H1 (cell line): ENCODE data around the gene CPD. TPM values are rescaled to one million over a fixed set of nuclear protein-coding genes. Genes with fewer than 3 reads are reported as not detected.
"Not testable (repeated sequence)": the region's sequence is repeated elsewhere in the genome, so short reads cannot be mapped to it uniquely, and the experiment has no call there.

Source experiments
- CTCF ChIA-PET: fragments of 300-600 bp; sonication (Branson Sonifier 250); formaldehyde crosslinking; loops from one replicate; lab custom pipeline; 2021; ENCODE audit not compliant: partially characterized antibody; lab: Charles Lee
- POLR2A ChIA-PET: fragments of 300-600 bp; sonication (Branson Sonifier 250); formaldehyde crosslinking; loops from one replicate; lab custom pipeline; 2021; ENCODE audit warnings: inconsistent platforms; ENCODE audit not compliant: partially characterized antibody; lab: Charles Lee
- DNase-seq, 2 experiments: peaks; one replicate each; pipeline versions ENCODE4 v3.0.0 to v3.0.0-alpha.2; 2010 to 2022; ENCODE audit warnings: low spot score in 2 of 2, low read depth in 1 of 2, mixed read lengths in 1 of 2
- FAIRE-seq: peaks from 2 replicates; lab custom pipeline; 2011; peaks lifted over from hg19 to GRCh38; lab: Jason Lieb, UNC
- H2AFZ ChIP-seq: 2 replicates; pipeline ENCODE4 v1.8.1; 2012; ENCODE audit warnings: low read length, inconsistent platforms
- H2AK5ac ChIP-seq: 2 replicates; pipeline ENCODE4 v1.6.1; 2013; ENCODE audit warnings: low read depth, low read length
- H2BK120ac ChIP-seq: replicated peaks from 2 replicates; pipeline ENCODE3; 2013; ENCODE audit warnings: low read depth, low read length, inconsistent platforms
- H2BK12ac ChIP-seq: 2 replicates; pipeline ENCODE4 v1.6.1; 2013; ENCODE audit warnings: low read depth, low read length
- H2BK15ac ChIP-seq: 2 replicates; pipeline ENCODE4 v1.6.1; 2013; ENCODE audit warnings: low read length
- H2BK20ac ChIP-seq: 2 replicates; pipeline ENCODE4 v1.6.1; 2013; ENCODE audit warnings: low read length
- H2BK5ac ChIP-seq: 2 replicates; pipeline ENCODE4 v1.6.1; 2013; ENCODE audit warnings: low read depth, low read length
- H3K14ac ChIP-seq: 2 replicates; pipeline ENCODE4 v1.6.1; 2013; ENCODE audit warnings: inconsistent platforms; ENCODE audit not compliant: insufficient read length
- H3K18ac ChIP-seq: 2 replicates; pipeline ENCODE4 v1.6.1; 2013; ENCODE audit warnings: low read length; ENCODE audit errors: extremely low read depth
- H3K23ac ChIP-seq: 2 replicates; pipeline ENCODE4 v1.6.1; 2013; ENCODE audit warnings: inconsistent platforms; ENCODE audit not compliant: insufficient read length
- H3K23me2 ChIP-seq: 2 replicates; pipeline ENCODE4 v1.6.1; 2013; ENCODE audit warnings: low read depth, low read length
- H3K27ac ChIP-seq: 2 replicates; pipeline ENCODE4 v1.6.1; 2011; ENCODE audit warnings: low read depth, low read length, inconsistent platforms
- H3K27me3 ChIP-seq, 4 experiments: replicated peaks in 1 of 4; 1 replicate in 1 of 4; 2 replicates in 3 of 4; pipeline versions ENCODE4 v1.6.1 to v1.8.1; 2011 to 2013; ENCODE audit warnings: low read length in 3 of 4, mild to moderate bottlenecking in 3 of 4, inconsistent platforms in 2 of 4, mixed read lengths in 2 of 4, moderate library complexity in 1 of 4; ENCODE audit not compliant: control insufficient read depth in 3 of 4, insufficient read depth in 3 of 4; ENCODE audit errors: extremely low read depth in 1 of 4
- H3K36me3 ChIP-seq, 4 experiments: 2 replicates each; pipeline versions ENCODE4 v1.6.1 to v1.8.1; 2011 to 2013; ENCODE audit warnings: mild to moderate bottlenecking in 4 of 4, low read length in 3 of 4, moderate library complexity in 2 of 4, control low read depth in 1 of 4, inconsistent platforms in 1 of 4; ENCODE audit not compliant: insufficient read depth in 4 of 4, control insufficient read depth in 2 of 4
- H3K4ac ChIP-seq: replicated peaks from 2 replicates; pipeline ENCODE3; 2013; ENCODE audit warnings: low read length, low read depth, mixed read lengths, inconsistent platforms; ENCODE audit not compliant: insufficient read length
- H3K4me1 ChIP-seq, 4 experiments: replicated peaks in 1 of 4; 1 replicate in 1 of 4; 2 replicates in 3 of 4; pipeline versions ENCODE4 v1.6.1 to v1.8.1; 2011 to 2013; ENCODE audit warnings: low read length in 3 of 4, inconsistent platforms in 2 of 4, mixed read lengths in 1 of 4; ENCODE audit not compliant: insufficient read depth in 4 of 4, control insufficient read depth in 3 of 4
- H3K4me2 ChIP-seq, 2 experiments: 2 replicates each; pipeline versions ENCODE4 v1.6.1 to v1.8.1; 2011 to 2013; ENCODE audit warnings: low read depth in 2 of 2, low read length in 2 of 2, control low read depth in 1 of 2, inconsistent platforms in 1 of 2, mild to moderate bottlenecking in 1 of 2; ENCODE audit not compliant: insufficient read depth in 1 of 2
- H3K4me3 ChIP-seq, 4 experiments: fragments of 200-600, 300-600 bp in 1 of 4; sonication (generic), shearing (Covaris generic), sonication (Bioruptor Twin) in 1 of 4; 2 replicates each; pipeline versions ENCODE4 v1.5.1 to v1.8.1; 2011 to 2016; ENCODE audit warnings: low read length in 4 of 4, low read depth in 3 of 4, control low read depth in 2 of 4, inconsistent platforms in 2 of 4, mild to moderate bottlenecking in 2 of 4, mixed read lengths in 1 of 4, moderate library complexity in 1 of 4; ENCODE audit not compliant: insufficient read depth in 2 of 4; ENCODE audit errors: extremely low read depth in 1 of 4
- H3K56ac ChIP-seq: replicated peaks from 2 replicates; pipeline ENCODE3; 2013; ENCODE audit warnings: low read depth, mild to moderate bottlenecking, mixed read lengths, low read length, inconsistent platforms; ENCODE audit not compliant: insufficient read length
- H3K79me1 ChIP-seq: 2 replicates; pipeline ENCODE4 v1.6.1; 2013; ENCODE audit warnings: low read depth, low read length, control low read depth
- H3K79me2 ChIP-seq, 2 experiments: 2 replicates each; pipeline versions ENCODE4 v1.6.1 to v1.8.1; 2012 to 2013; ENCODE audit warnings: low read length in 2 of 2, mild to moderate bottlenecking in 2 of 2, inconsistent platforms in 1 of 2; ENCODE audit not compliant: insufficient read depth in 2 of 2, control insufficient read depth in 1 of 2
- H3K9ac ChIP-seq, 4 experiments: replicated peaks in 1 of 4; 1 replicate in 1 of 4; 2 replicates in 3 of 4; pipeline versions ENCODE4 v1.6.1 to v1.8.1; 2011 to 2013; ENCODE audit warnings: low read depth in 3 of 4, low read length in 3 of 4, control low read depth in 2 of 4, mild to moderate bottlenecking in 2 of 4, moderate library complexity in 2 of 4, inconsistent platforms in 1 of 4; ENCODE audit errors: extremely low read depth in 1 of 4
- H3K9me3 ChIP-seq, 2 experiments: 2 replicates each; pipeline versions ENCODE4 v1.6.1 to v1.8.1; 2012 to 2013; ENCODE audit warnings: mild to moderate bottlenecking in 2 of 2, moderate library complexity in 2 of 2, control low read depth in 1 of 2, inconsistent platforms in 1 of 2, low read depth in 1 of 2, low read length in 1 of 2, mixed read lengths in 1 of 2; ENCODE audit not compliant: insufficient read depth in 2 of 2
- H4K20me1 ChIP-seq, 2 experiments: replicated peaks in 1 of 2; 2 replicates each; pipeline versions ENCODE3 to v1.8.1; 2011 to 2013; ENCODE audit warnings: inconsistent platforms in 2 of 2, low read length in 2 of 2, mild to moderate bottlenecking in 1 of 2; ENCODE audit not compliant: insufficient read depth in 2 of 2, control insufficient read depth in 1 of 2
- H4K5ac ChIP-seq: 2 replicates; pipeline ENCODE4 v1.6.1; 2013; ENCODE audit warnings: low read length, low read depth, mixed read lengths, inconsistent platforms; ENCODE audit not compliant: insufficient read length
- H4K8ac ChIP-seq: 2 replicates; pipeline ENCODE4 v1.8.0; 2013; ENCODE audit warnings: mild to moderate bottlenecking, moderate library complexity, low read length, inconsistent platforms; ENCODE audit not compliant: insufficient read depth; ENCODE audit errors: extremely low read depth
- H4K91ac ChIP-seq: replicated peaks from 2 replicates; pipeline ENCODE3; 2013; ENCODE audit warnings: low read length, mixed read lengths, inconsistent platforms; ENCODE audit not compliant: insufficient read length
- MAFK ChIP-seq: IDR thresholded peaks from 2 replicates; pipeline ENCODE4 v1.6.1; 2012; ENCODE audit warnings: low read depth, mild to moderate bottlenecking, improper control_type of control experiment, low read length
- WGBS, 2 experiments: shearing (Covaris generic) in 1 of 2; methylation state at CpG; one replicate each; pipeline versions ENCODE4 v1.1.6 to v1.1.7; 2013 to 2015; ENCODE audit warnings: low lambda C conversion rate in 2 of 2, mixed read lengths in 2 of 2, inconsistent platforms in 1 of 2, low coverage in 1 of 2, missing lambda C conversion rate in 1 of 2; ENCODE audit not compliant: insufficient replicate concordance in 2 of 2, insufficient coverage in 1 of 2, insufficient read length in 1 of 2; ENCODE audit errors: extremely low coverage in 1 of 2, missing lambda C conversion rate in 1 of 2; 5-methylcytosine and 5-hydroxymethylcytosine counted together
- polyA plus RNA-seq, 7 experiments: library from polyadenylated mRNA; depleted of rRNA in 3 of 7; stranded (reverse) in 5 of 7; unstranded in 2 of 7; fragments of >200 nt in 5 of 7; fragments of 200-250 nt in 2 of 7; gene quantifications; 1 replicate in 5 of 7; 2 replicates in 1 of 7; 4 replicates in 1 of 7; pipeline versions ENCODE4 v1.2.1 to v1.2.3, GENCODE V29; 2011 to 2013; ENCODE audit warnings: missing spikeins in 2 of 7, mixed read lengths in 2 of 7
- total RNA-seq: library from RNA; stranded (reverse); fragmentation: NEBNext Ultra II Directional; extraction: Animal tissue kit (Norgen Biotek cat#: 25700); gene quantifications from 2 replicates; pipeline ENCODE4 v1.2.1, GENCODE V29; 2021

Gene CPD
- total and polyA plus RNA-seq, 2 of the 8 experiments (the other 6 are each of a cell fraction or from before 2014, with no cell fraction given): 8.6 to 46.2 TPM

- 88% methylated on average over 5 of the region's 5 CpGs; no CpG with 5 or more reads in 1 of the 2 experiments for WGBS, 2 experiments
- CTCF ChIA-PET, H3K27me3 ChIP-seq: not testable (repeated sequence)
Observed at GRCh38 chr17:30458797-30459413, 80.2 kb downstream of the CPD start.

More at GRCh38 chr17:30458797-30459413, 80.2 kb downstream of the CPD start:
- peak; percentile 45; the same call in 1 of the 2 replicates for TF ChIP-seq MAFK
- H3K79me1 ChIP-seq, H3K79me2 ChIP-seq, H3K23me2 ChIP-seq, H4K91ac ChIP-seq, H3K4me2 ChIP-seq, H3K27ac ChIP-seq, H4K5ac ChIP-seq, H3K23ac ChIP-seq, H3K56ac ChIP-seq, H3K18ac ChIP-seq, H4K20me1 ChIP-seq, DNase-seq, H2BK20ac ChIP-seq, FAIRE-seq, H2BK12ac ChIP-seq, H3K4me3 ChIP-seq, H3K9ac ChIP-seq, H3K9me3 ChIP-seq, H3K4ac ChIP-seq, H2BK120ac ChIP-seq, H2BK15ac ChIP-seq, H4K8ac ChIP-seq, H3K14ac ChIP-seq, H3K4me1 ChIP-seq, H2AFZ ChIP-seq, H2BK5ac ChIP-seq, H2AK5ac ChIP-seq, POLR2A ChIA-PET: not testable (repeated sequence)
- H3K36me3 ChIP-seq: peaks cover 3 to 26% (median 11%) of the 10 kb centered on the region in 4 experiments; a peak in 5 of 8 replicates
